Liver (tissue), 9 donors: Measurements from ENCODE around the gene TCF12. TPM values are rescaled to one million over a fixed set of nuclear protein-coding genes. Genes with fewer than 3 reads are reported as not detected.

Experiments
- DNase-seq: peaks from one replicate; pipeline ENCODE4 v3.0.0-alpha.2; 2017; ENCODE audit warnings: low spot score
- H3K27ac ChIP-seq, 2 donors: one replicate each; pipeline ENCODE4 v1.7.0; 2013; ENCODE audit warnings: inconsistent platforms in 2 of 2, low read length in 2 of 2, control low read depth in 1 of 2, low read depth in 1 of 2, mild to moderate bottlenecking in 1 of 2
- H3K27me3 ChIP-seq, 4 donors: one replicate each; pipeline versions ENCODE4 v1.6.1 to v1.7.0; 2013; ENCODE audit warnings: low read length in 3 of 4, inconsistent platforms in 1 of 4, mild to moderate bottlenecking in 1 of 4, moderate library complexity in 1 of 4; ENCODE audit not compliant: control insufficient read depth in 4 of 4, insufficient read depth in 4 of 4
- H3K36me3 ChIP-seq, 4 donors: one replicate each; pipeline versions ENCODE4 v1.6.1 to v1.7.0; 2013; ENCODE audit warnings: low read length in 3 of 4, mild to moderate bottlenecking in 3 of 4, low read depth in 1 of 4, moderate library complexity in 1 of 4; ENCODE audit not compliant: control insufficient read depth in 4 of 4, insufficient read depth in 3 of 4
- H3K4me1 ChIP-seq, 4 donors: one replicate each; pipeline versions ENCODE4 v1.6.1 to v1.7.0; 2013; ENCODE audit warnings: low read length in 3 of 4, mild to moderate bottlenecking in 3 of 4, moderate library complexity in 1 of 4; ENCODE audit not compliant: control insufficient read depth in 4 of 4, insufficient read depth in 4 of 4
- H3K4me3 ChIP-seq, 3 donors: one replicate each; pipeline versions ENCODE4 v1.6.1 to v1.7.0; 2013; ENCODE audit warnings: low read length in 3 of 3, control low read depth in 1 of 3, low read depth in 1 of 3, mild to moderate bottlenecking in 1 of 3
- H3K9ac ChIP-seq, 2 donors: one replicate each; pipeline ENCODE4 v1.7.0; 2013; ENCODE audit warnings: low read length in 2 of 2, mild to moderate bottlenecking in 2 of 2, moderate library complexity in 2 of 2, control low read depth in 1 of 2, low read depth in 1 of 2
- H3K9me3 ChIP-seq, 4 donors: one replicate each; pipeline versions ENCODE4 v1.6.1 to v1.7.0; 2013; ENCODE audit warnings: low read length in 3 of 4; ENCODE audit not compliant: control insufficient read depth in 4 of 4
- EGR1 ChIP-seq, 2 donors: IDR thresholded peaks; 2 replicates each; pipeline ENCODE4 v1.6.1; 2016 to 2018; ENCODE audit warnings: antibody characterized with exemption in 2 of 2, low read depth in 2 of 2
- FOXA1 ChIP-seq: IDR thresholded peaks from 2 replicates; pipeline ENCODE4 v1.6.1; 2016; ENCODE audit warnings: antibody characterized with exemption
- FOXA2 ChIP-seq: IDR thresholded peaks from 2 replicates; pipeline ENCODE4 v1.6.1; 2016; ENCODE audit warnings: antibody characterized with exemption
- GABPA ChIP-seq, 2 donors: IDR thresholded peaks in 1 of 2; conservative IDR thresholded peaks in 1 of 2; 2 replicates each; pipeline ENCODE4 v1.6.1; 2016; ENCODE audit warnings: antibody characterized with exemption in 2 of 2, mild to moderate bottlenecking in 1 of 2, moderate library complexity in 1 of 2
- HNF4A ChIP-seq, 2 donors: conservative IDR thresholded peaks; 2 replicates each; pipeline ENCODE4 v1.6.1; 2016; ENCODE audit warnings: antibody characterized with exemption in 2 of 2, mild to moderate bottlenecking in 2 of 2
- HNF4G ChIP-seq: IDR thresholded peaks from 2 replicates; pipeline ENCODE4 v1.6.1; 2016; ENCODE audit warnings: antibody characterized with exemption
- JUND ChIP-seq, 2 donors: IDR thresholded peaks; 2 replicates each; pipeline ENCODE4 v1.6.1; 2016; ENCODE audit warnings: antibody characterized with exemption in 2 of 2
- NR2F2 ChIP-seq: IDR thresholded peaks from 2 replicates; pipeline ENCODE4 v1.6.1; 2016; ENCODE audit warnings: antibody characterized with exemption
- RAD21 ChIP-seq, 2 donors: IDR thresholded peaks; 2 replicates each; pipeline ENCODE4 v1.6.1; 2016; ENCODE audit warnings: antibody characterized with exemption in 2 of 2, mild to moderate bottlenecking in 2 of 2
- RXRA ChIP-seq, 2 donors: IDR thresholded peaks; 2 replicates each; pipeline ENCODE4 v1.6.1; 2017 to 2018; ENCODE audit warnings: antibody characterized with exemption in 2 of 2, mild to moderate bottlenecking in 1 of 2
- SP1 ChIP-seq: IDR thresholded peaks from 2 replicates; pipeline ENCODE4 v1.6.1; 2018; ENCODE audit warnings: antibody characterized with exemption, mild to moderate bottlenecking
- TAF1 ChIP-seq: conservative IDR thresholded peaks from 2 replicates; pipeline ENCODE4 v1.6.1; 2016; ENCODE audit warnings: antibody characterized with exemption, mild to moderate bottlenecking
- YY1 ChIP-seq: IDR thresholded peaks from 2 replicates; pipeline ENCODE4 v1.6.1; 2016; ENCODE audit warnings: antibody characterized with exemption, mild to moderate bottlenecking
- WGBS: extraction: QIAGEN DNeasy Blood & Tissue Kit; methylation state at CpG from one replicate; pipeline ENCODE4 v1.1.7; 2013; 5-methylcytosine and 5-hydroxymethylcytosine counted together
- polyA plus RNA-seq, 2 donors: library from polyadenylated mRNA; stranded (reverse) in 1 of 2; unstranded in 1 of 2; fragments of 200-250 nt in 1 of 2; fragments of >200 nt in 1 of 2; fragmentation: Nextera tagmentation in 1 of 2; extraction: Ambion mirVana in 1 of 2; gene quantifications; one replicate each; pipeline versions ENCODE4 v1.2.1 to v1.2.3, GENCODE V29; 2013 to 2015
- total RNA-seq, 2 donors: library from RNA; depleted of rRNA; stranded (reverse); fragments of >200 nt; gene quantifications; one replicate each; pipeline ENCODE4 v1.2.3, GENCODE V29; 2014
- TF ChIP-seq, protein P1 (sequence below): IDR thresholded peaks from 2 replicates; pipeline ENCODE4 v1.6.1; 2016; ENCODE audit warnings: antibody characterized with exemption
- TF ChIP-seq, protein P2 (sequence below): IDR thresholded peaks from 2 replicates; pipeline ENCODE4 v1.6.1; 2016; ENCODE audit warnings: antibody characterized with exemption
- TF ChIP-seq, protein P3 (sequence below): IDR thresholded peaks from 2 replicates; pipeline ENCODE4 v1.6.1; 2016; ENCODE audit warnings: antibody characterized with exemption, mild to moderate bottlenecking
- TF ChIP-seq, protein P4 (sequence below): fragments of 150-350 bp; IDR thresholded peaks from 2 replicates; pipeline ENCODE4 v1.5.1; 2017; ENCODE audit warnings: improper control_type of control experiment, low read depth, low read length; ENCODE audit not compliant: missing input control
- TF ChIP-seq, protein P5 (sequence below): IDR thresholded peaks from 2 replicates; pipeline ENCODE4 v1.6.1; 2016; ENCODE audit warnings: antibody characterized with exemption
- donor health status: healthy.
- donor health status: healthy.
- donor health status: healthy.
- donor health status: healthy.
- donor health status: healthy.

Gene TCF12
- total and polyA plus RNA-seq, 4 donors: 8.7 to 38.3 (median 22.3) TPM

DNA sequence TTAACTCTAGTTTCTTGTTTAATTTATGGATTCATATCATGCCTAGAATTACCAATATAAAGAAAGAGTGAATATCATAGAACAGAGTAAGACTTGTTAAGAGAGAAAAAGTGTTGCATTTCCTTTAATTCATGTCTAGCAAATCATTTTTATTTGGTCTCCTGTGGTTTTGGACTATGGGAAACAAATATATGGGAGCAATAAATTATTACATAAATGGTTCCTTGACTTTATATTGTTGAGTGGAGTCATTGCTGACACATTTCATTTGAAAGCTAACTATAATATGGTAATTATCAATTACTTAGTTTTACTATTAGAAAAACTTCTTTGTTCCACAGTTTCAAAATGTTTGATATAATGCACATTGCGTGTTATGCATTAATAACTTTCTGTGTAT, 313.1 kb downstream of the TCF12 start:
- H3K36me3 ChIP-seq: peaks cover 1 to 19% (median 13%) of the 10 kb centered on the region in 4 donors
- no peak overlapping the region for H3K9ac ChIP-seq
- no peak for DNase-seq
- peaks cover 0 to 3% (median 0%) of the 10 kb centered on the region in 4 donors for H3K4me1 ChIP-seq
- no peak overlapping the region for H3K4me3 ChIP-seq
- H3K27ac ChIP-seq: no peak overlapping the region
- no peaks in the 10 kb centered on the region for H3K27me3 ChIP-seq
- 96% methylated on average over 1 of the region's 1 CpG for WGBS
- H3K9me3 ChIP-seq: no peaks in the 10 kb centered on the region
- TF ChIP-seq EGR1 (IDR thresholded peaks at IDR 0.05; ENCODE audit: low read depth in 2 of 2) (no peak), NR2F2 (no peak), FOXA1 (no peak), RXRA (IDR thresholded peaks at IDR 0.05) (no peak), HNF4A (conservative IDR thresholded peaks at IDR 0.05) (no peak), YY1 (no peak), FOXA2 (no peak), TAF1 (no peak), SP1 (no peak), JUND (IDR thresholded peaks at IDR 0.05) (no peak), RAD21 (IDR thresholded peaks at IDR 0.05) (no peak), GABPA (IDR thresholded peaks at IDR 0.05 in 1 of 2, conservative IDR thresholded peaks at IDR 0.05 in 1 of 2) (no peak), HNF4G (no peak)
- TF ChIP-seq, protein P1, sequence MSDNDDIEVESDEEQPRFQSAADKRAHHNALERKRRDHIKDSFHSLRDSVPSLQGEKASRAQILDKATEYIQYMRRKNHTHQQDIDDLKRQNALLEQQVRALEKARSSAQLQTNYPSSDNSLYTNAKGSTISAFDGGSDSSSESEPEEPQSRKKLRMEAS: no peak
- TF ChIP-seq, protein P2, sequence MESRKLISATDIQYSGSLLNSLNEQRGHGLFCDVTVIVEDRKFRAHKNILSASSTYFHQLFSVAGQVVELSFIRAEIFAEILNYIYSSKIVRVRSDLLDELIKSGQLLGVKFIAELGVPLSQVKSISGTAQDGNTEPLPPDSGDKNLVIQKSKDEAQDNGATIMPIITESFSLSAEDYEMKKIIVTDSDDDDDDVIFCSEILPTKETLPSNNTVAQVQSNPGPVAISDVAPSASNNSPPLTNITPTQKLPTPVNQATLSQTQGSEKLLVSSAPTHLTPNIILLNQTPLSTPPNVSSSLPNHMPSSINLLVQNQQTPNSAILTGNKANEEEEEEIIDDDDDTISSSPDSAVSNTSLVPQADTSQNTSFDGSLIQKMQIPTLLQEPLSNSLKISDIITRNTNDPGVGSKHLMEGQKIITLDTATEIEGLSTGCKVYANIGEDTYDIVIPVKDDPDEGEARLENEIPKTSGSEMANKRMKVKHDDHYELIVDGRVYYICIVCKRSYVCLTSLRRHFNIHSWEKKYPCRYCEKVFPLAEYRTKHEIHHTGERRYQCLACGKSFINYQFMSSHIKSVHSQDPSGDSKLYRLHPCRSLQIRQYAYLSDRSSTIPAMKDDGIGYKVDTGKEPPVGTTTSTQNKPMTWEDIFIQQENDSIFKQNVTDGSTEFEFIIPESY: no peak
- TF ChIP-seq, protein P3, sequence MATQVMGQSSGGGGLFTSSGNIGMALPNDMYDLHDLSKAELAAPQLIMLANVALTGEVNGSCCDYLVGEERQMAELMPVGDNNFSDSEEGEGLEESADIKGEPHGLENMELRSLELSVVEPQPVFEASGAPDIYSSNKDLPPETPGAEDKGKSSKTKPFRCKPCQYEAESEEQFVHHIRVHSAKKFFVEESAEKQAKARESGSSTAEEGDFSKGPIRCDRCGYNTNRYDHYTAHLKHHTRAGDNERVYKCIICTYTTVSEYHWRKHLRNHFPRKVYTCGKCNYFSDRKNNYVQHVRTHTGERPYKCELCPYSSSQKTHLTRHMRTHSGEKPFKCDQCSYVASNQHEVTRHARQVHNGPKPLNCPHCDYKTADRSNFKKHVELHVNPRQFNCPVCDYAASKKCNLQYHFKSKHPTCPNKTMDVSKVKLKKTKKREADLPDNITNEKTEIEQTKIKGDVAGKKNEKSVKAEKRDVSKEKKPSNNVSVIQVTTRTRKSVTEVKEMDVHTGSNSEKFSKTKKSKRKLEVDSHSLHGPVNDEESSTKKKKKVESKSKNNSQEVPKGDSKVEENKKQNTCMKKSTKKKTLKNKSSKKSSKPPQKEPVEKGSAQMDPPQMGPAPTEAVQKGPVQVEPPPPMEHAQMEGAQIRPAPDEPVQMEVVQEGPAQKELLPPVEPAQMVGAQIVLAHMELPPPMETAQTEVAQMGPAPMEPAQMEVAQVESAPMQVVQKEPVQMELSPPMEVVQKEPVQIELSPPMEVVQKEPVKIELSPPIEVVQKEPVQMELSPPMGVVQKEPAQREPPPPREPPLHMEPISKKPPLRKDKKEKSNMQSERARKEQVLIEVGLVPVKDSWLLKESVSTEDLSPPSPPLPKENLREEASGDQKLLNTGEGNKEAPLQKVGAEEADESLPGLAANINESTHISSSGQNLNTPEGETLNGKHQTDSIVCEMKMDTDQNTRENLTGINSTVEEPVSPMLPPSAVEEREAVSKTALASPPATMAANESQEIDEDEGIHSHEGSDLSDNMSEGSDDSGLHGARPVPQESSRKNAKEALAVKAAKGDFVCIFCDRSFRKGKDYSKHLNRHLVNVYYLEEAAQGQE: no peak
- TF ChIP-seq, protein P4, sequence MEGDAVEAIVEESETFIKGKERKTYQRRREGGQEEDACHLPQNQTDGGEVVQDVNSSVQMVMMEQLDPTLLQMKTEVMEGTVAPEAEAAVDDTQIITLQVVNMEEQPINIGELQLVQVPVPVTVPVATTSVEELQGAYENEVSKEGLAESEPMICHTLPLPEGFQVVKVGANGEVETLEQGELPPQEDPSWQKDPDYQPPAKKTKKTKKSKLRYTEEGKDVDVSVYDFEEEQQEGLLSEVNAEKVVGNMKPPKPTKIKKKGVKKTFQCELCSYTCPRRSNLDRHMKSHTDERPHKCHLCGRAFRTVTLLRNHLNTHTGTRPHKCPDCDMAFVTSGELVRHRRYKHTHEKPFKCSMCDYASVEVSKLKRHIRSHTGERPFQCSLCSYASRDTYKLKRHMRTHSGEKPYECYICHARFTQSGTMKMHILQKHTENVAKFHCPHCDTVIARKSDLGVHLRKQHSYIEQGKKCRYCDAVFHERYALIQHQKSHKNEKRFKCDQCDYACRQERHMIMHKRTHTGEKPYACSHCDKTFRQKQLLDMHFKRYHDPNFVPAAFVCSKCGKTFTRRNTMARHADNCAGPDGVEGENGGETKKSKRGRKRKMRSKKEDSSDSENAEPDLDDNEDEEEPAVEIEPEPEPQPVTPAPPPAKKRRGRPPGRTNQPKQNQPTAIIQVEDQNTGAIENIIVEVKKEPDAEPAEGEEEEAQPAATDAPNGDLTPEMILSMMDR: no peak
- TF ChIP-seq, protein P5, sequence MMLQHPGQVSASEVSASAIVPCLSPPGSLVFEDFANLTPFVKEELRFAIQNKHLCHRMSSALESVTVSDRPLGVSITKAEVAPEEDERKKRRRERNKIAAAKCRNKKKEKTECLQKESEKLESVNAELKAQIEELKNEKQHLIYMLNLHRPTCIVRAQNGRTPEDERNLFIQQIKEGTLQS: no peak
